ENCODE measurements around the gene TCF12. TPM values are rescaled to one million over a fixed set of nuclear protein-coding genes. Genes with fewer than 3 reads are reported as not detected.
A peak's percentile ranks its signal among the peaks of the same experiment; 100 is the strongest.

TCF12 gene
- total and polyA plus RNA-seq, 5 experiments from 2014 or later: 43.2 to 77.3 (median 54.3) TPM

DNA sequence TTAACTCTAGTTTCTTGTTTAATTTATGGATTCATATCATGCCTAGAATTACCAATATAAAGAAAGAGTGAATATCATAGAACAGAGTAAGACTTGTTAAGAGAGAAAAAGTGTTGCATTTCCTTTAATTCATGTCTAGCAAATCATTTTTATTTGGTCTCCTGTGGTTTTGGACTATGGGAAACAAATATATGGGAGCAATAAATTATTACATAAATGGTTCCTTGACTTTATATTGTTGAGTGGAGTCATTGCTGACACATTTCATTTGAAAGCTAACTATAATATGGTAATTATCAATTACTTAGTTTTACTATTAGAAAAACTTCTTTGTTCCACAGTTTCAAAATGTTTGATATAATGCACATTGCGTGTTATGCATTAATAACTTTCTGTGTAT is 313.1 kb downstream of the TCF12 start:
- ATAC-seq: no peak
- POLR2A ChIA-PET: no interaction called here

DNA sequence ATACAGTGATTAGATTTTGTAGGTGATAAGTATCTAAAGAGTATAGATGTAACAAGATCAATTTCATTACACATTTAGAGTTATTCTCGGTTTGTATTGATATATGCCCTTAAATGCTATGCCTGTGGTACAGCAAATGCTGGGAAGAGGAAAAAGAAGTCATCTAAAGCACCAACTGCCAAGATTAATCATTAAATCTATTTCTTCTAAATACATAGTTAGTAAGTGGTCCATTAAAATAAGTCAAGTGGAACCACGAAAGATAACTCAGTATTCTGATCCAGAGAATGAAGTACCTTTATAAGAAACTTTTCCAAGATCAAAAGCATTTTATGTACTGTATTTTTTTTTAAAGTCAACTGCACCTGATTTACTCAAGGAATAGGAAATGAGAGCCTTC is 315.7 kb downstream of the TCF12 start:
- no peak overlapping the region for H3K27ac Mint-ChIP-seq
- DNase-seq (no peak), ATAC-seq (no peak)
- H3K36me3 Mint-ChIP-seq: peaks cover 15 to 65% (median 36%) of the 10 kb centered on the region in 3 donors
- H3K27me3 Mint-ChIP-seq: no peaks in the 10 kb centered on the region
- POLR2A ChIA-PET: no interaction called here
- peaks cover 0 to 4% (median 1%) of the 10 kb centered on the region in 4 donors for H3K4me1 Mint-ChIP-seq
- no peaks in the 10 kb centered on the region for H3K9me3 Mint-ChIP-seq
- H3K4me3 Mint-ChIP-seq: no peak overlapping the region

More for the DNA sequence above, 313.1 kb downstream of the TCF12 start:
- Mint-ChIP-seq H3K36me3 (peaks cover 10 to 42% (median 36%) of the 10 kb centered on the region in 3 donors), H3K27me3 (no peaks in the 10 kb centered on the region), H3K9me3 (no peaks in the 10 kb centered on the region), H3K27ac (no peak overlapping the region), H3K4me3 (no peak overlapping the region), H3K4me1 (peaks cover 12 to 22% (median 17%) of the 10 kb centered on the region in 4 donors)
- no peak for DNase-seq

DNA sequence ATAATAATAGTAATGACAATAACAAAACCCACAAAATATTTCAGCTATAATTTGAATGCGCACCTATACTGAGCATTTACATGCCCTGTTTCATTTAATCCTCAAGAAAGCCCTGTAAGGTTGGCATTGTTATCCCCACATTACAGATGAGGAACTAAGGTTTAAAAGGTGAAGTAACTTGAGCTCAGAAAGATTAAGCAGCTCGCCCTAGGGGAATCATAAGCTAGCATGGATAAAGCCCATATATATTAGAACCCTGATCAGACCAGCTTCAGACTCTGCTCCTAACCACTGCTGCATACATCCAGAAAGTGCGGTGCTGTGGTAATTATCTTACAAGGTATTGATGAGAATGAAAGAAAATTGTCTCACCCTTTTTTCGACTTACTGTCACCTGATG is 316.7 kb downstream of the TCF12 start:
- H3K36me3 Mint-ChIP-seq: peaks cover 21 to 72% (median 39%) of the 10 kb centered on the region in 3 donors
- POLR2A ChIA-PET: no interaction called here

DNA sequence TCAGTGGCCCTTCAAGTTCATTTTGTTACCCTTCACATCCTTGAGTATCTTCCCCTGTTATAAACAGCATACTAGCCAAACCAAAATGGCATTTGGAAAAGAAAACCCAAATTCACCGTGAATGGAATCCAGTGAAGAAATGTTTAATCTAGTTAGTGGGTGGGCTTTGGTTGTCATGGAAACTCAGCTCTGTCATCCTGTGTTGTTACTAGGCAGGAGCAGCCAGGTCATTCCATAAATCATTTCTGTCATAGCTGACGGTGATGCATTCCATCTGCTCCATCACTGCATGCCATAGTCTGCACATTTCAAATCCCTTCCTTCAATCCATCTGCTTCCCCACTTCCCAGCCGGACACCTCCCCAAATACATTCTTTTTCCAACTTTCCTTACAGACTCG is 317.4 kb downstream of the TCF12 start:
- peaks cover 21 to 75% (median 39%) of the 10 kb centered on the region in 3 donors for H3K36me3 Mint-ChIP-seq
- no peaks in the 10 kb centered on the region for H3K27me3 Mint-ChIP-seq

More for the DNA sequence above, 316.7 kb downstream of the TCF12 start:
- ATAC-seq: no peak
- Mint-ChIP-seq H3K27ac (no peak overlapping the region), H3K4me3 (no peak overlapping the region), H3K4me1 (peaks cover 0 to 4% (median under 1%) of the 10 kb centered on the region in 4 donors), H3K27me3 (no peaks in the 10 kb centered on the region), H3K9me3 (no peaks in the 10 kb centered on the region)
- DNase-seq: no peak

DNA sequence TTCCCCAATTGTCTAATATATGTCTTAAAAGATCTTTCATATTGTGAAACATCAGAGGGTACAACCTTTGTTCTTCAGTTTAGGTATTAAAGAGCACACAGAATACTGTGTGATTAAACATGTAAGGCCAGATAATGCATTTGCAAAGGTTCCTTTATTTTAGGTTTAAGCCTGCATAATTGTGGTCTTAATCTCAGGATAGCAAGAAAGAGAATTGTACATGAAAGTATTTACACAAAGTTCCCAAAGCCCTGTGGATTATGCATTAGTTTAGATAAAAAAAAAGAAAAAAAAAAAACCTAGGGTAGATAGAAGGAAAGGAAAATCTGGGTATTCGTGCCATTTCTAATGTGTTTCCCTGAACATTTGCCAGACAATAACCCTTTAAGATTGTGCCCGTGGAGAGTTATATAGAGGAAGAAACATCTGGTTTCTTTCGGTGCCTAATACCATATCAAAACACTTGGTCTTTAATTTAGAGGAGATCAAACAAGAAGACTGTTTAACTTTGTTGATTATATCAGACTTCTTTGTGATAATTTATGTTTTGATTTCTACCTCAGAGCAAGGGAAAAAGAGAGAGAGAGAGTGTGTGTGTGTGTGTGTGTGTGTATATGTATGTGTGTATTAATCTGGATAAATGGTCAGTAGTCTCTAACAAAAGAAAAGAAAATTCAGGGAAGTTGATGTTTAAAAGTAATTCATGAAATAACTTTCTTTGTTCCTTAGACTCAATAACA is 318.3 kb downstream of the TCF12 start:
- H3K27me3 Mint-ChIP-seq: no peaks in the 10 kb centered on the region

More for the DNA sequence above, 317.4 kb downstream of the TCF12 start:
- DNase-seq (no peak), ATAC-seq (no peak)
- H3K4me3 Mint-ChIP-seq: no peak overlapping the region
- no peak overlapping the region for H3K27ac Mint-ChIP-seq
- H3K4me1 Mint-ChIP-seq: peaks cover 0 to 4% (median 0%) of the 10 kb centered on the region in 4 donors
- POLR2A ChIA-PET: no interaction called here
- no peaks in the 10 kb centered on the region for H3K9me3 Mint-ChIP-seq

DNA sequence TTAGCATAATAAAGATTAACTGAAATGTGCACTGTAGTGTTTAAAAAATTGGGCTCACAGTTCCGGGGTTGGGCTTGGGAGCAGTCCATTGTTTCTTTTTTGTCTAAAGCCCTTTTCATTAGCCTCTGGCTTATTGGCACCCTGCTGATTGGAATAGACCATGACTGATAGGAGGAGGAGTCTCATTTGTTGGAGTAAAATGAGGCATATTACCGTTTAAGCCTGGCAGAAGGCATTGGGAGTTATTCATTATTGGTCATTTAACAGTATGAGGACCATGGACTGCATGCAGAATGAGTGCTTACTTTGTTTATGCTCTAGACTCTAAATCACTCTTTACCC is 318.8 kb downstream of the TCF12 start:
- peaks cover 21 to 85% (median 41%) of the 10 kb centered on the region in 3 donors for H3K36me3 Mint-ChIP-seq
- H3K27ac Mint-ChIP-seq: no peak overlapping the region
- H3K27me3 Mint-ChIP-seq: no peaks in the 10 kb centered on the region
- no peak overlapping the region for H3K4me3 Mint-ChIP-seq
- no peak for ATAC-seq
- H3K9me3 Mint-ChIP-seq: no peaks in the 10 kb centered on the region
- POLR2A ChIA-PET: no interaction called here
- H3K4me1 Mint-ChIP-seq: peaks cover 0 to 4% (median 0%) of the 10 kb centered on the region in 4 donors
- no peak for DNase-seq

More for the DNA sequence above, 318.3 kb downstream of the TCF12 start:
- Mint-ChIP-seq H3K27ac (no peak overlapping the region), H3K4me3 (no peak overlapping the region), H3K36me3 (peaks cover 21 to 83% (median 39%) of the 10 kb centered on the region in 3 donors), H3K4me1 (peaks cover 0 to 4% (median 0%) of the 10 kb centered on the region in 4 donors), H3K9me3 (no peaks in the 10 kb centered on the region)
- ATAC-seq: no peak
- no peak for DNase-seq
- POLR2A ChIA-PET: no interaction called here

DNA sequence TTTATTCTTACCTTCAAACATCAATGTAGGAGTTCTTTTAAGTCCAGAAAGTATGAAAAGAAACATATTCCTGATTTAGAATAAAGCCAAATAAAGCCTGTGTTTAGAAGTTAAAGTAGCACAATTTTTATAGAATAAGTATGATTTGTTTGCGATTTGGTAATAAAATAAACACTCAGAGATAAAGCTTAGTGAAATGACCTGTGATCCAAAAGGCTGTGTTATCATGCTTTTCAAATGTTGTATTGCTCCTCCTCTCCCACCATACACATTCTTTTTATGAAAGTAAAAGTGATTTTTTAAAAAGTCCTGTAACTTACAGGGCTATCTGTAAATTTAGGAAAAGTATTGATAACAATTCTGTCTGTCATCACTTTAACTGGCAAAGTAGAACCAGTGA is 319.2 kb downstream of the TCF12 start:
- H3K27me3 Mint-ChIP-seq: no peaks in the 10 kb centered on the region
- peaks cover 18 to 83% (median 37%) of the 10 kb centered on the region in 3 donors for H3K36me3 Mint-ChIP-seq
- ATAC-seq (no peak), DNase-seq (no peak)
- H3K4me1 Mint-ChIP-seq: peaks cover 0 to 4% (median 0%) of the 10 kb centered on the region in 4 donors
- H3K27ac Mint-ChIP-seq: no peak overlapping the region
- POLR2A ChIA-PET: no interaction called here
- no peaks in the 10 kb centered on the region for H3K9me3 Mint-ChIP-seq
- H3K4me3 Mint-ChIP-seq: no peak overlapping the region

DNA sequence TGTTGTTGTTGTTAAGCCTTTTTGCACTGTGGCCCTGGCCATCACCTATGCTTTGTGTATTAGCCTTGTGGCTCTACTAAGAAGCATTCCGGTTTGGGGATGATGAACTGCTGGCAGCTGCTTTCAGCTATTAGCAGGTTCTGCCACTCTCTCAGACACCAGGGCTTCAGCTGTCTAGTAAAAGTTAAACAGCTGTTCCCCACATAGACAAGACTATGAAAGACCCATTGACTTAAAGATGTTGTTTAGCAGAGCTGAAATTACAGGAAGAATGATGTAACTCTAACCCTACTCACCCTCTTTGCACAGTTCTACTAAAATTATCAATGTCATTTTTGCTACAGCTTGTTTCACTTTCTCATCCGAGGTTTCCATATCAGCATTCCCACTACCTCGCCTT is 326.7 kb downstream of the TCF12 start:
- ATAC-seq (no peak), DNase-seq (no peak)
- no peaks in the 10 kb centered on the region for H3K9me3 Mint-ChIP-seq
- POLR2A ChIA-PET: no interaction called here
- no peaks in the 10 kb centered on the region for H3K27me3 Mint-ChIP-seq
- peaks cover 25 to 73% (median 46%) of the 10 kb centered on the region in 3 donors for H3K36me3 Mint-ChIP-seq
- peaks cover 0 to 5% (median 0%) of the 10 kb centered on the region in 4 donors for H3K4me1 Mint-ChIP-seq
- H3K4me3 Mint-ChIP-seq: no peak overlapping the region
- no peak overlapping the region for H3K27ac Mint-ChIP-seq

DNA sequence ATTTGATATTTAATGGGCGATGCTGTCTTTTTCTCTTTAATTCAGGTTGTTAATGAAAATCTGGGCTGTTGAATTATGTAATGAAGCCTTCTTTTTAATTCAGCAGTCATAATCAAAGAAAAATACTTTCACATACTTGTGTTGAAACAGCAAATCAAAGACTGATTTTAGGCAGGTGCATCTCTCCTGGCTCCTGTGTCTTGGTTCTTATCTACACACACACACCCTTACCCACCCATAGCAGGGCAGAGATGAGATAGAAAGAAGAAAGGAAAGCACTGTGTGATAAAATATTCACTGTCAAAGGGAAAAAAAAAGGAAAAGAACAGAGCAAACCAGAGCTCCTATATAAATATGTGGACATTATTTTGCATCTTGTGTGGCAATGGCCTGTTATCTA is 327.3 kb downstream of the TCF12 start:
- no peak for DNase-seq
- ATAC-seq: no peak
- Mint-ChIP-seq H3K4me1 (peaks cover 0 to 5% (median 0%) of the 10 kb centered on the region in 4 donors), H3K27ac (peak overlapping the region in 1 of 10 donors; percentile 28), H3K4me3 (no peak overlapping the region), H3K36me3 (peaks cover 25 to 75% (median 46%) of the 10 kb centered on the region in 3 donors), H3K27me3 (no peaks in the 10 kb centered on the region), H3K9me3 (no peaks in the 10 kb centered on the region)
- POLR2A ChIA-PET: no interaction called here

DNA sequence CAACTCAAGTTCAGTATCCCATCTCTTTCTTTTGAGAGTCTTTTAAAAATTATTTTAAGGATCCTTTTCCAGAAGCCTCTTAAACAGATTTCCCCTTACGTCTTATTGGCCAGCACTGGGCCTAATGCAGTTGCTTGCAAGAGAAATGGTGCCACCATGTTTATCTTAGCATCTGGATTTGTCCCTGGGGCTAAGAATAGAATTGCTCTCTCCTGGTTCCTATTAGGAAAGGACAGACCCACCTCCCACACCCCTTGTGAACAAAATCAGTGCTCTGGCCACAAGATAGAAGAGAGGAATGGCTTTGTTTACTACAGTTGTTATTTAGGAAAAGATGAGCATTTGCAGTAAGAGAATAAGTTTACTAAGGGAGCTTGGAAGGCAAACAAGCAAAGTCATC is 329.6 kb downstream of the TCF12 start:
- Mint-ChIP-seq H3K4me1 (peaks cover 0 to 5% (median 0%) of the 10 kb centered on the region in 4 donors), H3K4me3 (no peak overlapping the region), H3K27me3 (no peaks in the 10 kb centered on the region), H3K36me3 (peaks cover 29 to 80% (median 50%) of the 10 kb centered on the region in 3 donors), H3K9me3 (no peaks in the 10 kb centered on the region), H3K27ac (no peak overlapping the region)
- ATAC-seq: no peak
- DNase-seq: no peak
- POLR2A ChIA-PET: no interaction called here

DNA sequence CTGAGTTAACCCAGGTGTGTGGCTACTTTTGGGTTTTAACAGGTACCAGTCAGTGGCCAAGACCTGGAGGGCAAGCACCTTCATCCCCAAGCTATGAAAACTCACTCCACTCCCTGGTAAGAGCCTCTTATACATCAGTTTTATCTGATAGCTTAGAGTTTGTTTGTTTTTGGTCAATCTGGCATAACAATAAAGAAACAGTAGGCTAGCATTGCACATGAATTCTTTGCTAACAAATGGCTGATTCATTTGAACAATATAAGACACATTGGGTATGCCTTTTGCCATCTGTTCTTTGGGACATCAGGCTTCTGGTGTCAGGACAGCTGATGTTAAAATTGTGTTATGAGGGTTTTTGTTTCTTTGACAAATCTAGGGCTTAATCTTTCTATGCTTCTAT is 332.9 kb downstream of the TCF12 start:
- Mint-ChIP-seq H3K27me3 (no peaks in the 10 kb centered on the region), H3K36me3 (peaks cover 14 to 79% (median 37%) of the 10 kb centered on the region in 3 donors)
- POLR2A ChIA-PET: no interaction called here

DNA sequence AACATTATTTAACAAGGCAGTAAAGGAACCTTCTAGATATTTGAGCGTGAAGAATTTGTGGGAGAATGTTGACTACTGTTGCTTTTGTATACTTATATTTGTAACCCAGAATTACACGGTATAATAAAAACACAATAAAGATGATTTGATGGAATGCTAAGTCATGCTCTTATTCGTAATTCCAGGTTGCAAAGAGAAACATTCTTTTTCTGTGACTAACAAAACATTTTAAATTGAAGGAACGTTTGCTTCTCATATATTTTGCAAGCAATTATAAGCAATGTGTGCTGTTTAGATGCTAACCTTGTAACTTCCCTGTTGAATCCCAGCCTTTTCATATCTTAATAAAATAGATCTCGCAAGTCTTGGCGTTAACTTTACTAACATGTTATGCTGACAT is 333.5 kb downstream of the TCF12 start:
- DNase-seq: no peak
- H3K4me1 Mint-ChIP-seq: peaks cover 0 to 5% (median 0%) of the 10 kb centered on the region in 4 donors
- POLR2A ChIA-PET: no interaction called here

More for the DNA sequence above, 332.9 kb downstream of the TCF12 start:
- Mint-ChIP-seq H3K27ac (no peak overlapping the region), H3K9me3 (no peaks in the 10 kb centered on the region), H3K4me1 (peaks cover 0 to 5% (median 0%) of the 10 kb centered on the region in 4 donors), H3K4me3 (no peak overlapping the region)
- no peak for DNase-seq
- no peak for ATAC-seq

DNA sequence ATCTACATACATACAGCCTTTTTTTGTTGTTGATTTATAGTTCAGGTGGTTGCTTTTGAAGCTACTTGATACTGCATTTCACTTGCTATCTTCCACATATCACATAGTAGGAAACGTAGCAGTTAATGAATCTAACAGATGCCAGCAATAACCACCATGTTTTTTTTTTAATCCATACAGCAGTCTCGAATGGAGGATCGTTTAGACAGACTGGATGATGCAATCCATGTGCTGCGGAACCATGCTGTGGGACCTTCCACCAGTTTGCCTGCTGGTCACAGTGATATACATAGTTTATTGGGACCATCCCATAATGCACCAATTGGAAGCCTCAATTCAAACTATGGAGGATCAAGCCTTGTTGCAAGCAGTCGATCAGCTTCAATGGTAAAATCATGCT is 334.6 kb downstream of the TCF12 start:
- Mint-ChIP-seq H3K27me3 (no peaks in the 10 kb centered on the region), H3K36me3 (peaks cover 3 to 71% (median 22%) of the 10 kb centered on the region in 3 donors), H3K9me3 (no peaks in the 10 kb centered on the region), H3K27ac (no peak overlapping the region), H3K4me1 (no peaks in the 10 kb centered on the region), H3K4me3 (no peak overlapping the region)
- ATAC-seq (no peak), DNase-seq (no peak)
- POLR2A ChIA-PET: interaction anchor here (0.7 kb wide), 1 partner anchor 47 kb away, joined by 5 read pairs; no protein-coding TSS in a partner anchor

More for the DNA sequence above, 333.5 kb downstream of the TCF12 start:
- Mint-ChIP-seq H3K27ac (peak overlapping the region in 1 of 10 donors; percentile 50), H3K36me3 (peaks cover 11 to 79% (median 31%) of the 10 kb centered on the region in 3 donors), H3K27me3 (no peaks in the 10 kb centered on the region), H3K4me3 (no peak overlapping the region), H3K9me3 (no peaks in the 10 kb centered on the region)
- no peak for ATAC-seq
